DOHH2 (cell line): Measurements from ENCODE around the gene DTNB.

Experiments
- H3F3A ChIP-seq: fragments of 200-600 bp; sonication (generic), shearing (Covaris generic); 2 replicates; pipeline ENCODE4 v1.6.0; 2016; ENCODE audit warnings: antibody characterized with exemption, mild to moderate bottlenecking; ENCODE audit not compliant: control insufficient read depth, insufficient read depth
- H3K27ac ChIP-seq: fragments of 200-600 bp; sonication (generic); 2 replicates; pipeline ENCODE4 v1.5.1; 2014; ENCODE audit warnings: low read depth, mild to moderate bottlenecking, low read length, moderate library complexity
- H3K27me3 ChIP-seq: fragments of 200-600 bp; sonication (generic); 2 replicates; pipeline ENCODE4 v1.6.1; 2014; ENCODE audit warnings: mild to moderate bottlenecking, low read length, mixed read lengths; ENCODE audit not compliant: control insufficient read depth
- H3K36me3 ChIP-seq: fragments of 200-600 bp; sonication (generic); 2 replicates; pipeline ENCODE4 v1.6.1; 2014; ENCODE audit warnings: mild to moderate bottlenecking, low read length, moderate library complexity, mixed read lengths; ENCODE audit not compliant: control insufficient read depth
- H3K4me1 ChIP-seq: fragments of 200-600 bp; sonication (generic); 2 replicates; pipeline ENCODE4 v1.6.1; 2014; ENCODE audit warnings: mild to moderate bottlenecking, low read length, mixed read lengths; ENCODE audit not compliant: control insufficient read depth
- H3K4me2 ChIP-seq: fragments of 200-600 bp; sonication (generic); 2 replicates; pipeline ENCODE4 v1.6.0; 2014; ENCODE audit warnings: mild to moderate bottlenecking, low read length, moderate library complexity
- H3K4me3 ChIP-seq: fragments of 200-600 bp; sonication (generic); 2 replicates; pipeline ENCODE4 v1.5.1; 2014; ENCODE audit warnings: mild to moderate bottlenecking, low read length, mixed read lengths
- H3K79me2 ChIP-seq: fragments of 200-600 bp; sonication (generic); 2 replicates; pipeline ENCODE4 v1.6.1; 2014; ENCODE audit warnings: mild to moderate bottlenecking, low read length, mixed read lengths; ENCODE audit not compliant: control insufficient read depth
- H3K9me2 ChIP-seq: fragments of 200-600 bp; sonication (generic); replicated peaks from 2 replicates; pipeline ENCODE4 v1.6.1; 2014; ENCODE audit warnings: mild to moderate bottlenecking, low read length, mixed read lengths; ENCODE audit not compliant: control insufficient read depth
- H3K9me3 ChIP-seq: fragments of 200-600 bp; sonication (generic); 2 replicates; pipeline ENCODE4 v1.6.1; 2014; ENCODE audit warnings: antibody characterized with exemption, low read length, mixed read lengths; ENCODE audit not compliant: control insufficient read depth, insufficient read depth
- H4K20me1 ChIP-seq: fragments of 200-600 bp; sonication (generic); 2 replicates; pipeline ENCODE4 v1.6.0; 2014; ENCODE audit warnings: low read depth, mild to moderate bottlenecking, antibody characterized with exemption, low read length, moderate library complexity; ENCODE audit not compliant: control insufficient read depth, insufficient read depth
- EZH2phosphoT487 ChIP-seq: fragments of 200-600 bp; sonication (generic); IDR thresholded peaks from 2 replicates; pipeline ENCODE4 v1.6.1; 2017; ENCODE audit warnings: borderline replicate concordance, mild to moderate bottlenecking, antibody characterized with exemption, low read length, moderate library complexity, mixed read lengths
- TF ChIP-seq, protein P1 (sequence below): fragments of 200-600 bp; sonication (generic); IDR thresholded peaks from one replicate; pipeline ENCODE4 v1.5.1; 2014; ENCODE audit warnings: antibody characterized with exemption, mild to moderate bottlenecking, low read depth, low read length; ENCODE audit not compliant: poor library complexity, severe bottlenecking

DTNB gene

DNA sequence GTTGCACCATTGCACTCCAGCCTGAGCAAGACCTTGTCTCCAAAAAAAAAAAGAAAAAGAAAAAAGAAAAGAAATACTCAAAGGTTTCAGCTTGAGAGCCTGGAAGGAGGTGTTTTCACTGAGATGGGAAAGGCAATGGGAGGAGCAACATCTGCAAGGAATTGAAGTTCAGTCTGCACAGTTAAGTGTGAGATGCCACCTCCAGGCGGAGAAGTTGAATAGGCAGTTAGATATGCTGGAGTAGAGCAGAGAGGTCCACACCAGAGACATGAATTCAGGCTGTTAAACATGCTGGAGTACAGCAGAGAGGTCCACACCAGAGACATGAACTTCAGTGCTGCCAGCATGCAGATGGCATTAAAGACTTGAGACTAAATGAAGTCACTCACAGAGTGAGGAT is 41.4 kb upstream of the DTNB start:
- H3K36me3 ChIP-seq, result no peaks in the 10 kb centered on the region
- no peak overlapping the region for H3K4me3 ChIP-seq
- no peak overlapping the region for H3K4me2 ChIP-seq
- H4K20me1 ChIP-seq, result no peaks in the 10 kb centered on the region
- peaks cover 11% of the 10 kb centered on the region for H3K27me3 ChIP-seq
- H3K79me2 ChIP-seq, result no peaks in the 10 kb centered on the region
- H3K9me2 ChIP-seq, result no peaks in the 10 kb centered on the region
- H3K4me1 ChIP-seq, result peaks cover 14% of the 10 kb centered on the region
- no peaks in the 10 kb centered on the region for H3K9me3 ChIP-seq
- H3K27ac ChIP-seq, result no peak overlapping the region
- no peak for TF ChIP-seq EZH2phosphoT487
- TF ChIP-seq, protein P1, sequence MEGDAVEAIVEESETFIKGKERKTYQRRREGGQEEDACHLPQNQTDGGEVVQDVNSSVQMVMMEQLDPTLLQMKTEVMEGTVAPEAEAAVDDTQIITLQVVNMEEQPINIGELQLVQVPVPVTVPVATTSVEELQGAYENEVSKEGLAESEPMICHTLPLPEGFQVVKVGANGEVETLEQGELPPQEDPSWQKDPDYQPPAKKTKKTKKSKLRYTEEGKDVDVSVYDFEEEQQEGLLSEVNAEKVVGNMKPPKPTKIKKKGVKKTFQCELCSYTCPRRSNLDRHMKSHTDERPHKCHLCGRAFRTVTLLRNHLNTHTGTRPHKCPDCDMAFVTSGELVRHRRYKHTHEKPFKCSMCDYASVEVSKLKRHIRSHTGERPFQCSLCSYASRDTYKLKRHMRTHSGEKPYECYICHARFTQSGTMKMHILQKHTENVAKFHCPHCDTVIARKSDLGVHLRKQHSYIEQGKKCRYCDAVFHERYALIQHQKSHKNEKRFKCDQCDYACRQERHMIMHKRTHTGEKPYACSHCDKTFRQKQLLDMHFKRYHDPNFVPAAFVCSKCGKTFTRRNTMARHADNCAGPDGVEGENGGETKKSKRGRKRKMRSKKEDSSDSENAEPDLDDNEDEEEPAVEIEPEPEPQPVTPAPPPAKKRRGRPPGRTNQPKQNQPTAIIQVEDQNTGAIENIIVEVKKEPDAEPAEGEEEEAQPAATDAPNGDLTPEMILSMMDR, result no peak
- no peaks in the 10 kb centered on the region for H3F3A ChIP-seq

DNA sequence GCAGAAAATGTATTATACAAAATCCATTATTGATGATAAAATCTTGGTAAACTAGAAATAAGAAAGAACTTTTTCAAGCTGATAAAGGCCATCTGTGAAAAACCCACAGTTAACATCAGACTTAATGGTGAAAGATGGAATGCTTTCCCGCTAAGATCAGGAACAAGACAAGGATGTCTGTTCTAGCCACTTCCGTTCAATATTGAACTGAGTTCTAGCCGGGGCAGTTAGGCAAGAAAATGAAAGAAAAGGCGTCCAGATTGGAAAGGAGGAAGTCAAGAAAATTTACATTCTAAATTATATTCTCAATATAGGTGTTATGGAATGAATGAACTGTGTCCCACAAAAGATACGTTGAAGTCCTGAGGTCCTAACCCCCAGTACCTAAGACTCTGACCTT is 39.1 kb upstream of the DTNB start:
- TF ChIP-seq EZH2phosphoT487, result no peak
- TF ChIP-seq, protein P1, result no peak
- Histone ChIP-seq H3K9me2 (no peaks in the 10 kb centered on the region), H3K27me3 (peaks cover 13% of the 10 kb centered on the region), H3K27ac (no peak overlapping the region), H3K4me2 (peak overlapping the region; percentile 29; the same call in 1 of the 2 replicates), H3K4me1 (peaks cover 16% of the 10 kb centered on the region), H3K79me2 (no peaks in the 10 kb centered on the region), H4K20me1 (no peaks in the 10 kb centered on the region), H3F3A (no peaks in the 10 kb centered on the region), H3K36me3 (no peaks in the 10 kb centered on the region), H3K4me3 (no peak overlapping the region), H3K9me3 (no peaks in the 10 kb centered on the region)

DNA sequence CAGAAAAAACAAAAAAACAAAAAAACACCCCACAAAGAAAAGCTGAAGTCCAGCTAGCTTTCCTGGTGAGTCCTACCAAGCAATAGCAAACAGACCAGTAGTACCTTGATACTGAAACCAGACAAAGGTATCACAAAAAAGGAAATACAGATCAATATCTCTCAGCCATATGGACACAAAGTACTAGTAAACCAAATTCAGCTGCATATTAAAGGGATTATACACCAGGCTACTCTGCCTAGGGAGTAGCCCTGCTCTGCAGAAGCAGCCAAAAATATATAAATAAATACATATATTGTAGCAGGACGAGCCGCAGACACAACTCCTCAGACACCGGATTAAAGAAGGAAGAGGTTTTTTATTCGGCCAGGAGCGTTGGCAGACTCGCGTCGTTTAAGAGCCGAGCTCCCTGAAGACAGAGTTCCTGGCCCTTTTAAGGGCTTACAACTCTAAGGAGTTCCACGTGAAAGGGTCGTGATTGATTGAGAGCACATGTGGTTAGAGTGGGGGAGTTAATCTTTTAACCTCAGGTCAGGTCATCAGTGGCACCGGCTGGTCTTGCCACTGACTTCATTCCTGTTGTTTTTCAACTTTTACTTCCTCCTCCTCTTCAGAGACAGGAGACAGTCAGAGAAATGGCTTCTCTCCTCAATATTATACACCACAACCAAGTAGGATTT is 38.4 kb upstream of the DTNB start:
- Histone ChIP-seq H3K27ac (no peak overlapping the region), H3K27me3 (peaks cover 13% of the 10 kb centered on the region), H3K9me2 (no peaks in the 10 kb centered on the region), H3K4me1 (peaks cover 16% of the 10 kb centered on the region), H3K36me3 (no peaks in the 10 kb centered on the region), H3K4me2 (peak overlapping the region; percentile 29), H3K79me2 (no peaks in the 10 kb centered on the region), H3K4me3 (no peak overlapping the region), H3K9me3 (no peaks in the 10 kb centered on the region), H3F3A (no peaks in the 10 kb centered on the region), H4K20me1 (no peaks in the 10 kb centered on the region)
- TF ChIP-seq, protein P1, result no peak
- no peak for TF ChIP-seq EZH2phosphoT487
